DND-41 (cell line): Measurements from ENCODE around the gene UTS2.

Experiments
- ATAC-seq: fragments of 200-7000 bp; cut with Tn5 transposase; 3 replicates; pipeline ENCODE4 v1.9.1; 2021; ENCODE audit warnings: low read depth; ENCODE audit not compliant: insufficient read depth
- DNase-seq: peaks from one replicate; pipeline ENCODE4 v3.0.0-alpha.2; 2020
- H2AFZ ChIP-seq: 2 replicates; pipeline ENCODE4 v1.6.0; 2012; ENCODE audit warnings: low read depth, low read length
- H3K27ac ChIP-seq: 2 replicates; pipeline ENCODE4 v1.5.1; 2012; ENCODE audit warnings: low read length, inconsistent platforms
- H3K27me3 ChIP-seq: fragments of 200-600 bp; sonication (generic); 2 replicates; pipeline ENCODE4 v1.6.0; 2012; ENCODE audit warnings: low read length, mild to moderate bottlenecking, inconsistent platforms; ENCODE audit not compliant: insufficient read depth, poor library complexity
- H3K36me3 ChIP-seq: 2 replicates; pipeline ENCODE4 v1.5.1; 2012; ENCODE audit warnings: low read length, inconsistent platforms; ENCODE audit not compliant: insufficient read depth
- H3K4me1 ChIP-seq: 2 replicates; pipeline ENCODE4 v1.5.1; 2012; ENCODE audit warnings: mild to moderate bottlenecking, low read length; ENCODE audit not compliant: insufficient read depth
- H3K4me2 ChIP-seq: 2 replicates; pipeline ENCODE4 v1.6.0; 2012; ENCODE audit warnings: mild to moderate bottlenecking, moderate library complexity, low read length, inconsistent platforms; ENCODE audit not compliant: insufficient read depth
- H3K4me3 ChIP-seq, 2 experiments: fragments of 200-600 bp in 1 of 2; shearing (Covaris generic) in 1 of 2; 2 replicates each; pipeline ENCODE4 v1.5.1; 2012 to 2016; ENCODE audit warnings: inconsistent platforms in 2 of 2, low read length in 2 of 2, mild to moderate bottlenecking in 2 of 2, low read depth in 1 of 2, moderate library complexity in 1 of 2
- H3K79me2 ChIP-seq: 2 replicates; pipeline ENCODE4 v1.6.0; 2012; ENCODE audit warnings: low read length, inconsistent platforms; ENCODE audit not compliant: insufficient read depth
- H3K9ac ChIP-seq: 2 replicates; pipeline ENCODE4 v1.6.0; 2012; ENCODE audit warnings: low read depth, mild to moderate bottlenecking, inconsistent platforms, low read length, moderate library complexity
- H3K9me3 ChIP-seq: 2 replicates; pipeline ENCODE4 v1.5.1; 2012; ENCODE audit warnings: low read length, moderate library complexity, mild to moderate bottlenecking, inconsistent platforms; ENCODE audit not compliant: insufficient read depth, severe bottlenecking
- H4K20me1 ChIP-seq: 2 replicates; pipeline ENCODE4 v1.6.0; 2012; ENCODE audit warnings: low read length; ENCODE audit not compliant: insufficient read depth
- CTCF ChIP-seq: IDR thresholded peaks from 2 replicates; pipeline ENCODE4 v1.5.1; 2012; ENCODE audit warnings: borderline replicate concordance, low read length, moderate library complexity, mild to moderate bottlenecking; ENCODE audit not compliant: poor library complexity, severe bottlenecking; ENCODE audit errors: extremely low read depth
- EZH2 ChIP-seq: IDR thresholded peaks from 3 replicates; pipeline ENCODE4 v1.6.1; 2012; ENCODE audit warnings: borderline replicate concordance, low read depth, mild to moderate bottlenecking, moderate library complexity, low read length, inconsistent platforms; ENCODE audit not compliant: severe bottlenecking

UTS2 gene

GRCh38 chr1:7859406-7859805 lies 6.5 kb upstream of the UTS2 start:
- Histone ChIP-seq H3K79me2 (no peaks in the 10 kb centered on the region), H3K36me3 (no peaks in the 10 kb centered on the region), H3K27me3 (no peaks in the 10 kb centered on the region), H3K27ac (no peak overlapping the region), H4K20me1 (no peaks in the 10 kb centered on the region), H3K4me1 (no peaks in the 10 kb centered on the region), H3K4me3 (no peak overlapping the region), H3K9me3 (no peaks in the 10 kb centered on the region), H2AFZ (no peak overlapping the region), H3K9ac (no peak overlapping the region), H3K4me2 (no peak overlapping the region)
- no peak for DNase-seq
- no peak for ATAC-seq
- TF ChIP-seq EZH2 (no peak), CTCF (no peak)

- H3K9ac ChIP-seq = no peak overlapping the region
- H3K4me1 ChIP-seq = no peaks in the 10 kb centered on the region
- H3K36me3 ChIP-seq = no peaks in the 10 kb centered on the region
- no peak for ATAC-seq
- H3K4me3 ChIP-seq = no peak overlapping the region
- no peaks in the 10 kb centered on the region for H3K27me3 ChIP-seq
- no peak overlapping the region for H3K4me2 ChIP-seq
- no peak for TF ChIP-seq EZH2
- no peak for TF ChIP-seq CTCF
- H4K20me1 ChIP-seq = no peaks in the 10 kb centered on the region
- no peaks in the 10 kb centered on the region for H3K9me3 ChIP-seq
- DNase-seq = no peak
- H2AFZ ChIP-seq = no peak overlapping the region
- no peaks in the 10 kb centered on the region for H3K79me2 ChIP-seq
- H3K27ac ChIP-seq = no peak overlapping the region
Measured at GRCh38 chr1:7857985-7858384, 5.1 kb upstream of the UTS2 start.

GRCh38 chr1:7857000-7857399 lies 4.1 kb upstream of the UTS2 start:
- H3K4me2 ChIP-seq = no peak overlapping the region
- no peak overlapping the region for H3K27ac ChIP-seq
- DNase-seq (no peak), ATAC-seq (no peak)
- no peaks in the 10 kb centered on the region for H3K79me2 ChIP-seq
- TF ChIP-seq EZH2 = no peak
- no peak for TF ChIP-seq CTCF
- no peaks in the 10 kb centered on the region for H4K20me1 ChIP-seq
- no peaks in the 10 kb centered on the region for H3K36me3 ChIP-seq
- no peak overlapping the region for H2AFZ ChIP-seq
- no peaks in the 10 kb centered on the region for H3K4me1 ChIP-seq
- H3K9me3 ChIP-seq = no peaks in the 10 kb centered on the region
- no peak overlapping the region for H3K4me3 ChIP-seq
- no peaks in the 10 kb centered on the region for H3K27me3 ChIP-seq
- no peak overlapping the region for H3K9ac ChIP-seq

GRCh38 chr1:7856345-7856744 lies 3.5 kb upstream of the UTS2 start:
- DNase-seq (no peak), ATAC-seq (no peak)

More at GRCh38 chr1:7856345-7856744, 3.5 kb upstream of the UTS2 start:
- H3K79me2 ChIP-seq = no peaks in the 10 kb centered on the region
- no peak overlapping the region for H3K4me2 ChIP-seq
- TF ChIP-seq CTCF (peak; percentile 17), EZH2 (no peak)
- H3K9me3 ChIP-seq = no peaks in the 10 kb centered on the region
- no peak overlapping the region for H3K27ac ChIP-seq
- H3K4me1 ChIP-seq = no peaks in the 10 kb centered on the region
- no peak overlapping the region for H3K4me3 ChIP-seq
- H3K27me3 ChIP-seq = peaks cover 2% of the 10 kb centered on the region
- no peaks in the 10 kb centered on the region for H4K20me1 ChIP-seq
- H3K36me3 ChIP-seq = no peaks in the 10 kb centered on the region
- no peak overlapping the region for H3K9ac ChIP-seq
- H2AFZ ChIP-seq = no peak overlapping the region
